HEK293 (cell line): Measurements from ENCODE around the gene SMIM44.
A peak's percentile ranks its signal among the peaks of the same experiment; 100 is the strongest.

Source experiments
- ATF2 ChIP-seq: fragments of 450-650 bp; formaldehyde crosslinking; IDR thresholded peaks from 2 replicates; pipeline ENCODE4 v1.5.1; 2016; ENCODE audit warnings: missing biosample characterization, missing genetic modification characterization, low read depth
- HIC1 ChIP-seq: fragments of 450-650 bp; formaldehyde crosslinking; IDR thresholded peaks from 2 replicates; pipeline ENCODE4 v1.5.1; 2016; ENCODE audit warnings: missing biosample characterization, missing genetic modification characterization
- KLF17 ChIP-seq: fragments of 450-650 bp; formaldehyde crosslinking; IDR thresholded peaks from 2 replicates; pipeline ENCODE4 v1.5.1; 2016; ENCODE audit warnings: missing biosample characterization, missing genetic modification characterization
- KLF7 ChIP-seq: fragments of 450-650 bp; formaldehyde crosslinking; IDR thresholded peaks from 2 replicates; pipeline ENCODE4 v1.5.1; 2016; ENCODE audit warnings: missing biosample characterization, missing genetic modification characterization, borderline replicate concordance
- MZF1 ChIP-seq: fragments of 450-650 bp; formaldehyde crosslinking; IDR thresholded peaks from 2 replicates; pipeline ENCODE4 v1.5.1; 2017; ENCODE audit warnings: missing biosample characterization, missing genetic modification characterization, borderline replicate concordance
- PRDM10 ChIP-seq: fragments of 450-650 bp; formaldehyde crosslinking; IDR thresholded peaks from 2 replicates; pipeline ENCODE4 v1.5.1; 2016; ENCODE audit warnings: missing biosample characterization, missing genetic modification characterization
- ZBTB17 ChIP-seq: fragments of 450-650 bp; formaldehyde crosslinking; IDR thresholded peaks from 2 replicates; pipeline ENCODE4 v1.5.1; 2016; ENCODE audit warnings: missing biosample characterization, missing genetic modification characterization
- ZBTB21 ChIP-seq: fragments of 450-650 bp; formaldehyde crosslinking; IDR thresholded peaks from 2 replicates; pipeline ENCODE4 v1.5.1; 2017; ENCODE audit warnings: missing biosample characterization, missing genetic modification characterization
- ZFP41 ChIP-seq: fragments of 450-650 bp; formaldehyde crosslinking; IDR thresholded peaks from 2 replicates; pipeline ENCODE4 v1.5.1; 2016; ENCODE audit warnings: missing biosample characterization, missing genetic modification characterization, borderline replicate concordance
- ZNF10 ChIP-seq: fragments of 450-650 bp; formaldehyde crosslinking; IDR thresholded peaks from 2 replicates; pipeline ENCODE4 v1.5.1; 2017; ENCODE audit warnings: missing biosample characterization, missing genetic modification characterization
- ZNF121 ChIP-seq: fragments of 450-650 bp; formaldehyde crosslinking; IDR thresholded peaks from 2 replicates; pipeline ENCODE4 v1.5.1; 2016; ENCODE audit warnings: missing biosample characterization, missing genetic modification characterization
- ZNF2 ChIP-seq: fragments of 450-650 bp; formaldehyde crosslinking; IDR thresholded peaks from 2 replicates; pipeline ENCODE4 v1.5.1; 2016; ENCODE audit warnings: missing biosample characterization, missing genetic modification characterization
- ZNF214 ChIP-seq: fragments of 450-650 bp; formaldehyde crosslinking; IDR thresholded peaks from 2 replicates; pipeline ENCODE4 v1.5.1; 2017; ENCODE audit warnings: missing biosample characterization, mild to moderate bottlenecking, missing genetic modification characterization, borderline replicate concordance
- ZNF280C ChIP-seq: fragments of 450-650 bp; formaldehyde crosslinking; IDR thresholded peaks from 2 replicates; pipeline ENCODE4 v1.5.1; 2016; ENCODE audit warnings: missing biosample characterization, missing genetic modification characterization
- ZNF416 ChIP-seq: fragments of 450-650 bp; formaldehyde crosslinking; IDR thresholded peaks from 2 replicates; pipeline ENCODE4 v1.5.1; 2016; ENCODE audit warnings: missing biosample characterization, missing genetic modification characterization
- ZNF433 ChIP-seq: fragments of 450-650 bp; formaldehyde crosslinking; IDR thresholded peaks from 2 replicates; pipeline ENCODE4 v1.5.1; 2016; ENCODE audit warnings: missing biosample characterization, missing genetic modification characterization, low read depth
- ZNF560 ChIP-seq: fragments of 450-650 bp; formaldehyde crosslinking; IDR thresholded peaks from 2 replicates; pipeline ENCODE4 v1.5.1; 2017; ENCODE audit warnings: missing biosample characterization, missing genetic modification characterization, borderline replicate concordance
- ZNF596 ChIP-seq: fragments of 450-650 bp; IDR thresholded peaks from 2 replicates; pipeline ENCODE4 v1.5.0; 2018; ENCODE audit warnings: missing biosample characterization, mild to moderate bottlenecking, missing genetic modification characterization, moderate library complexity
- ZNF600 ChIP-seq: fragments of 450-650 bp; formaldehyde crosslinking; IDR thresholded peaks from 2 replicates; pipeline ENCODE4 v1.5.1; 2016; ENCODE audit warnings: missing biosample characterization, missing genetic modification characterization
- ZNF639 ChIP-seq: fragments of 450-650 bp; formaldehyde crosslinking; IDR thresholded peaks from 2 replicates; pipeline ENCODE4 v1.5.1; 2016; ENCODE audit warnings: missing biosample characterization, missing genetic modification characterization
- ZNF645 ChIP-seq: fragments of 450-650 bp; formaldehyde crosslinking; IDR thresholded peaks from 2 replicates; pipeline ENCODE4; 2016; ENCODE audit warnings: missing biosample characterization, missing genetic modification characterization
- ZNF777 ChIP-seq: fragments of 450-650 bp; formaldehyde crosslinking; IDR thresholded peaks from 2 replicates; pipeline ENCODE4 v1.5.1; 2017; ENCODE audit warnings: missing biosample characterization, missing genetic modification characterization, borderline replicate concordance

The SMIM44 gene

GRCh38 chr19:3434630-3435553, 48.3 kb downstream of the SMIM44 start (continued):
- TF ChIP-seq KLF7 (tag by site-specific recombination) = peak; percentile 91
- no peak for TF ChIP-seq ZNF280C (tag by site-specific recombination)
- no peak; the same call in 1 of the 2 replicates for TF ChIP-seq PRDM10 (tag by site-specific recombination)
- TF ChIP-seq HIC1 (tag by site-specific recombination) = no peak
- peak; percentile 83; the same call in 1 of the 2 replicates for TF ChIP-seq ZNF777 (tag by site-specific recombination)
- peak; percentile 89 for TF ChIP-seq ZNF639 (tag by site-specific recombination)
- no peak for TF ChIP-seq ZNF560 (tag by site-specific recombination)
- TF ChIP-seq ZNF645 (tag by site-specific recombination) = no peak
- TF ChIP-seq ZNF121 (tag by site-specific recombination) = 0 out of 2 replicates have a peak, but pooled peaks have one; percentile 53
- no peak for TF ChIP-seq ZFP41 (tag by site-specific recombination)
- TF ChIP-seq ZNF10 (tag by site-specific recombination) = no peak
- peak; percentile 91 for TF ChIP-seq ZNF600 (tag by site-specific recombination)
- no peak for TF ChIP-seq ZNF433 (tag by site-specific recombination)
- no peak for TF ChIP-seq ZNF416 (tag by site-specific recombination)
- TF ChIP-seq ATF2 (tag by site-specific recombination) = no peak
- no peak for TF ChIP-seq MZF1 (tag by site-specific recombination)
- TF ChIP-seq ZBTB17 = peak; percentile 78
- TF ChIP-seq ZNF2 (tag by site-specific recombination) = peak; percentile 90; the same call in 1 of the 2 replicates
- peak; percentile 83 for TF ChIP-seq KLF17
- TF ChIP-seq ZNF596 (tag by site-specific recombination) = no peak
- TF ChIP-seq ZBTB21 = no peak; the same call in 1 of the 2 replicates
- no peak for TF ChIP-seq ZNF214
